ENCODE results near the gene C3orf22.
A peak's percentile ranks its signal among the peaks of the same experiment; 100 is the strongest.

Gene C3orf22

GRCh38 chr3:126556637-126557414 is 1.9 kb downstream of the C3orf22 start:
- DNase-seq = no peak

GRCh38 chr3:126555795-126556636 is 2.7 kb downstream of the C3orf22 start:
- no peak for DNase-seq

GRCh38 chr3:126554560-126555525 is 3.9 kb downstream of the C3orf22 start:
- no peak for DNase-seq

- no peak for DNase-seq
These were observed 5.2 kb downstream of the C3orf22 start for GRCh38 chr3:126553284-126554084.

GRCh38 chr3:126552688-126553283 is 5.9 kb downstream of the C3orf22 start:
- DNase-seq = no peak

GRCh38 chr3:126551839-126552687 is 6.7 kb downstream of the C3orf22 start:
- DNase-seq = no peak

- DNase-seq = no peak
These were observed 7.5 kb downstream of the C3orf22 start for GRCh38 chr3:126551121-126551838.

GRCh38 chr3:126550488-126551051 is 8.2 kb downstream of the C3orf22 start:
- DNase-seq = no peak

GRCh38 chr3:126549861-126550487 is 8.8 kb downstream of the C3orf22 start:
- no peak for DNase-seq

- DNase-seq = peak; percentile 2
These were observed 9.9 kb downstream of the C3orf22 start for GRCh38 chr3:126548556-126549466.

GRCh38 chr3:126547721-126548120 is 11.0 kb downstream of the C3orf22 start:
- no peak for DNase-seq

GRCh38 chr3:126546549-126547239 is 12.0 kb downstream of the C3orf22 start:
- DNase-seq = no peak

GRCh38 chr3:126546013-126546412 is 12.7 kb downstream of the C3orf22 start:
- DNase-seq = no peak

- no peak for DNase-seq
These were observed 13.2 kb downstream of the C3orf22 start for GRCh38 chr3:126545544-126545943.

GRCh38 chr3:126544596-126545281 is 14.0 kb downstream of the C3orf22 start:
- peak; percentile 6 for DNase-seq

- DNase-seq = no peak
These were observed 15.2 kb downstream of the C3orf22 start for GRCh38 chr3:126543457-126544061.

Measured in DMS153 (cell line).